ACC112 (cell line): ENCODE data around the gene TLCD5.

Experiments
- H2AFZ ChIP-seq: fragments of 200-600 bp; sonication (generic); one replicate; pipeline ENCODE4 v1.6.0; 2017; ENCODE audit warnings: antibody characterized with exemption, low read length; ENCODE audit not compliant: unreplicated experiment
- H3K27ac ChIP-seq: fragments of 200-600 bp; sonication (generic); 2 replicates; pipeline ENCODE4 v1.5.1; 2014; ENCODE audit warnings: low read depth, mild to moderate bottlenecking, antibody characterized with exemption, low read length, moderate library complexity
- H3K27me3 ChIP-seq: fragments of 200-600 bp; sonication (generic); 2 replicates; pipeline ENCODE4 v1.6.1; 2014; ENCODE audit warnings: mild to moderate bottlenecking, antibody characterized with exemption, low read length, moderate library complexity, mixed read lengths; ENCODE audit not compliant: insufficient read depth
- H3K36me3 ChIP-seq: fragments of 200-600 bp; sonication (generic); 2 replicates; pipeline ENCODE4 v1.6.1; 2016; ENCODE audit warnings: mild to moderate bottlenecking, antibody characterized with exemption, low read length, moderate library complexity, mixed read lengths; ENCODE audit not compliant: insufficient read depth
- H3K4me1 ChIP-seq: fragments of 200-600 bp; sonication (generic); one replicate; pipeline ENCODE4 v1.6.1; 2016; ENCODE audit warnings: low read length, mixed read lengths; ENCODE audit not compliant: insufficient read depth, unreplicated experiment, control insufficient read depth
- H3K4me3 ChIP-seq: fragments of 200-600 bp; sonication (generic); 2 replicates; pipeline ENCODE4 v1.5.1; 2014; ENCODE audit warnings: mild to moderate bottlenecking, low read depth, low read length
- H3K79me2 ChIP-seq: fragments of 200-600 bp; sonication (generic); one replicate; pipeline ENCODE4 v1.6.0; 2016; ENCODE audit warnings: low read length; ENCODE audit not compliant: control insufficient read depth, unreplicated experiment, insufficient read depth

Gene TLCD5

DNA sequence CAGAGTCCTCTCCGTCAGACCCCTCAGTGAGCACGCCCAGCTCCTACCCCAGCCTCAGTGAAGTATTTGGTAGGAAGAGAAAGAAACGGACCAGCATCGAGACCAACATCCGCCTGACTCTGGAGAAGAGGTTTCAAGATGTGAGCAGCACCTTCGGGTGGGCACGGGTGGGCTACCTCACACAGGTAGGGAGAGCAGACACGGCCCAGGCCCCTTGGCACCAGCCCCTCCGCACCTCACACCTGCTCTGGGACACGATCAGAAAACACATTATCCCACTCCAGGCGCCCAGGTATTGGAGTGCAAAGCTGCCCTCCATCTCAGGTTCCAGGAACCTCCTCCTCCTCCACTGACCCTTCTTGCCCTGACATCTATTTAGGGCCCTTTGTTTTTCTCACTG is 17.6 kb upstream of the TLCD5 start:
- Histone ChIP-seq H3K36me3 (no peaks in the 10 kb centered on the region), H3K4me1 (peaks cover 11% of the 10 kb centered on the region), H3K27me3 (peaks cover 13% of the 10 kb centered on the region), H3K27ac (no peak overlapping the region), H3K4me3 (no peak overlapping the region), H3K79me2 (no peaks in the 10 kb centered on the region), H2AFZ (no peak overlapping the region)

DNA sequence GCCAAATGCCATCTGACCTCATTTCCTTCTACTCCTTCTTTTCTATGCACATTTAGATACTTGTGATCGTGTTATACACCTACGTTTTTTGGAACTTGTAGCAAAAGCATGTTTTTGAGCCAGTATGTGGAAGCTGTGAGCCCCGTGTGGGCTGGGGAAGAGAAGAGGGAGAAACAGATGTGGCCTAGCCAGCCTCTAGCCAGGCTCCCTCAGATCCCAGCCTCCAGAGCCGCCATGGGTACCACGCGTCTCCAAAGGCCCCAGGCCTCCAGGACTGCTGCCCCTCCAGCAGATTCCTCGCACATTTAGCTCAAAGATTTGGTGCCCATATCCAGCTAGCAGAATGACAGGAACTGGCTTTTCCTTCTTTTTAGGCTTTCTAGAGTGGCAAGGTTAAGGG is 17.0 kb upstream of the TLCD5 start:
- peaks cover 11% of the 10 kb centered on the region for H3K4me1 ChIP-seq

DNA sequence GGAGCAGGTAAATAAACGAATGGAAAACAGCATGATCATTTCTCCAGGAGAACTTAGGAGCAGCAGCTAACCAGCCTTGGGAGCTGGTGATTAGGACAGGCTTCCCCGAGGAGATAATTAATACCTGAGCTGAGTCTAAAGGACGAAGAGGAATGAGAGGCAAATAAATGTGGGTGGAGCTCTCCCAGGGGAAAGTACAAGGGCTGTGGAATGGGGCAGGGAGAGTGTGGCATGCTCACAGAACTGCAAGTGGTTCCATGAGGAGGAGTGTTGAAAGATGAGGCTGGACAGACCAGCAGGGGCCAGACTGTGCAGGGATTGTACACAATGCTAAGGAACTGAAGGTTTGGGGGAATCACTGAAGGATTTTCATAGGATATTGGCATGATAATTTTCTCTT is 14.2 kb upstream of the TLCD5 start:
- Histone ChIP-seq H3K4me1 (peaks cover 11% of the 10 kb centered on the region), H3K4me3 (no peak overlapping the region), H3K27me3 (peaks cover 13% of the 10 kb centered on the region), H3K36me3 (no peaks in the 10 kb centered on the region), H3K27ac (no peak overlapping the region), H2AFZ (no peak overlapping the region), H3K79me2 (no peaks in the 10 kb centered on the region)

More for the DNA sequence above, 17.0 kb upstream of the TLCD5 start:
- no peaks in the 10 kb centered on the region for H3K79me2 ChIP-seq
- peaks cover 13% of the 10 kb centered on the region for H3K27me3 ChIP-seq
- H3K4me3 ChIP-seq: no peak overlapping the region
- H3K27ac ChIP-seq: no peak overlapping the region
- H3K36me3 ChIP-seq: no peaks in the 10 kb centered on the region
- no peak overlapping the region for H2AFZ ChIP-seq

DNA sequence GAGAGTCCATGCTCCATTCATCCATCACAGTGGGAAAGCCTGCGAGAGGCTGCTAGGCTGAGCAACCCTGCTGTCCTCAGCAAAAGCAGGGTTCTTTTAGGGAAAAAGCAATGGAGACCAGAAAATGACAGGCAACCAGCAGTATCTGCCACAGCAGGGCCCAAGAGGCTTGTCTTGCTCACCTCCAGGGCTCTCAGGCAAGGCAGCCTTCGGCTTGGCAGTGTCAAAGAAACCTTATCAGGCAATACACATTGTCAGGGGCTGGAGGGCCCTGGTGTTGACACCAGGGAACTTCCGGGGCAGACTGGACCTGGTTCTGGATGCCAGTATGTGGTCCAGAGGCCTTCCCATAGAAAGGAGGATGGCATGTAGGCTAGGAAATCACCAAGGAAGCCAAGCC is 10.2 kb upstream of the TLCD5 start:
- H3K4me3 ChIP-seq: no peak overlapping the region
- no peaks in the 10 kb centered on the region for H3K79me2 ChIP-seq
- no peaks in the 10 kb centered on the region for H3K36me3 ChIP-seq
- H3K27me3 ChIP-seq: peaks cover 13% of the 10 kb centered on the region
- H3K27ac ChIP-seq: no peak overlapping the region
- no peak overlapping the region for H2AFZ ChIP-seq
- peaks cover 11% of the 10 kb centered on the region for H3K4me1 ChIP-seq

DNA sequence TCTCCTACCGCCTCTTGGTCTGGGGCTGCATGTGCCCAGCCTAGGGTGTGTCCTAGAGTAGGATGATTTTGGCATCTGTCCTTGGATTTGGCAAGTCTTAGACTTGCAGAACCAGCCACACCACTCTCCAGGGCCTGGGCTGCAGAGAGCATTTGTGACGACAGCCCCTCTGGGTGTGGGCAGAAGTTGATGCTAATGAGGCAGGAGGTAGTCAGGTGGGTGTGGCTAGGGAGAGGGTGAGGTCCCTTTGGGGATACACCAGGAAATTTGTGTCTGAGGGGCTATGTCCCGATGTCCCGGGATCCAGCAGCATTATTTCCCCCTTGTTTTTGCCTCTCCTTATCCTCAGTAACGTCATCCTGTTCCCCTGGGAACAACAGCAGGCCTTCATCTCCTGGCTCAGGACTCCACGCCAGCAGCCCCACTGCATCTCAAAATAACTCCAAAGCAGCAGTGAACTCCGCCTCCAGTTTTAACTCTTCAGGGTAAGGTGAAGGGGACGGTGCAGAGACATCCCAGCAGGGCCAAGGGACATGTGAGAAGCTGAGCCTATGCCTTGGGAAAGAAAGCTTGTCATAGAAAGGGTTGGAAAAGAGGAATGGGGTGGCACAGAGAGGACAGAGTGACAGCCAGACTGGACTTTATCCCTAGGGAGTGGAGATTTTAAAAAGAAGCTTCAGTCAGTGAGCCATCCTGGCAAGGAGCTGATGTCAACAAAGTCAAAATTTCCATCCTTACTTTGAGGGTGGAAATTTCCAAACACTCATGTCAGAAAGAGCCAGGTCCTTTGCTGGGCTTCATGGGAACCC is 8.0 kb upstream of the TLCD5 start:
- no peaks in the 10 kb centered on the region for H3K79me2 ChIP-seq
- H3K4me3 ChIP-seq: no peak overlapping the region
- no peak overlapping the region for H3K27ac ChIP-seq
- peaks cover 11% of the 10 kb centered on the region for H3K4me1 ChIP-seq
- H3K36me3 ChIP-seq: no peaks in the 10 kb centered on the region
- H3K27me3 ChIP-seq: no peaks in the 10 kb centered on the region; the same call in 1 of the 2 replicates
- peak overlapping the region; percentile 17 for H2AFZ ChIP-seq

DNA sequence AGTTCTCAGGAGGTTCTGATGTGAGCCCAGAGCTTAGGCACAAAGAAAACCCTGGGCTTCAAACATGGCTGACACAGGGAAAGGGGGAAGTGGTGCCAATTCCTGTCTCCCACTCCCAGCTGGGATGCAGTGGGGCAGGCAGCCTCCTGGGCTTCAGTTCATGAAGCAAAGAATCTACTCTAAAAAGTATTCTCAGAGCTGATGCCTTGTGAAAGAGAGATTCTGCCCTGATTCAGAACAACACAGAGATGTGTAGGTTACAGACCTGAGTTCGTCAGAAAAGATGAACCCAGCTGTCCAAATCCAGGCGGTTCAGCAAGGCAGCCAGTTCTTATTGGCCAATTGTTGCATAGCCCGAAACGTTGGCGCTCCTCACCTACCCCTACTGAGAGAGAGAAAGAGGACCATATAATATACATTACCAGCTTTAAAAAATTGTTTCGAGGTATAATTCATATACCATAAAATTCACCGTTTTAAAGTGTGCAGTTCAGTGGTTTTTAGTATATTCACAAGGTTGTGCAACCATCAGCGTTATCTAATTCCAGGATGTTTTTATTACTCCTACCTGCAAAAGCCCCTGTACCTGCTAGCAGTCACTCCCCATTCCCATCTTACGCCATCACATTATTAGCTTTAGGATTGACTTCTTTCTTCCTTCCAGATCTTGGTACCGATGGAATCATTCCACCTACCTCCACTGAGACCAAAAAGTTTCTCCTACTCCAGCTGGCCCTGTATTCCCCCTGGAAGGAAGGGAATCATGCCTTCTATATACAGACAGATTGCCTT is 7.2 kb upstream of the TLCD5 start:
- Histone ChIP-seq H3K79me2 (no peaks in the 10 kb centered on the region), H3K36me3 (no peaks in the 10 kb centered on the region), H3K4me1 (peaks cover 11% of the 10 kb centered on the region), H3K27me3 (no peaks in the 10 kb centered on the region; the same call in 1 of the 2 replicates), H3K4me3 (no peak overlapping the region), H2AFZ (no peak overlapping the region), H3K27ac (no peak overlapping the region)

DNA sequence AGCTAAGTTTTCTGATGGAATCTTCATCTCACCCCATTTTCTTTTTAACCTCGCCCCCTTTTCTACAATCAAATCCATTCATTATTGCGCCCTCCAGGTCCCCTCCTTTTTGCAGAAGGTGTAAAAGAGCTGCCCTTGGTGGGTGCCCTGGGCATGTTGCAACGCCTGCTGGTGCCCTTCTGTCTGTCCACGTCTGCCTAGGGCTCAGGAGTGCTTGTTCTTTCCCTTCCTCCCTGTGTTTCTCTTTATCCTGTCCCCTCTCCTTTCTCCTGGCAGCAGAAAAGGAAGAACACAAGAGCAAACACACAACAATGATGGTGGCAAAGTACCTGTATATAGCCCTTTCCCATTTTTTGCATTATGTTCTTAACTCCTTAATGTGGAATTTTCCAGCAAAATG is 6.2 kb upstream of the TLCD5 start:
- no peak overlapping the region for H3K4me3 ChIP-seq
- H3K79me2 ChIP-seq: no peaks in the 10 kb centered on the region
- no peak overlapping the region for H3K27ac ChIP-seq
- no peaks in the 10 kb centered on the region for H3K36me3 ChIP-seq
- no peak overlapping the region for H2AFZ ChIP-seq
- peaks cover 11% of the 10 kb centered on the region for H3K4me1 ChIP-seq
- no peaks in the 10 kb centered on the region; the same call in 1 of the 2 replicates for H3K27me3 ChIP-seq

DNA sequence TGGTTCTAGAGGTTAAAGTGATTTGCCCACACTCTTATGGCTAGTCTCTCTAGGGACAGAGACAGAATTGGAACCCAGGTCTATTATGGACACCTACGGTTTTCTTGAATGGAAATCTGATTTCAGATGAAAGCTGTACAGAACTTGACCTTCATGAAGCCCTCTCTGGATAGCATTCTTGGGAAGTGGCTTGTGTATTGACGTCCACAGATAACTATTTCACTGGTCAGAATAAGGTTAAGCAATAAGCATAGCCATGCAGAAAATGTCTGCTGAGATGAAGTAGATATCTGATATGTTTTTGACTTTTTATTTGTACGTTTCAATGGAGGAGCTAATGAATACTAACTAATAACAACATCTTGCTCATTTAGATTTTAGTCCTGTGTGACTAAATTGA is 1.1 kb downstream of the TLCD5 start:
- Histone ChIP-seq H2AFZ (peak overlapping the region; percentile 66), H3K4me3 (peak overlapping the region; percentile 94), H3K79me2 (peaks cover 27% of the 10 kb centered on the region), H3K36me3 (peaks cover 11% of the 10 kb centered on the region), H3K4me1 (peaks cover 41% of the 10 kb centered on the region), H3K27me3 (no peaks in the 10 kb centered on the region), H3K27ac (peak overlapping the region; percentile 81)

DNA sequence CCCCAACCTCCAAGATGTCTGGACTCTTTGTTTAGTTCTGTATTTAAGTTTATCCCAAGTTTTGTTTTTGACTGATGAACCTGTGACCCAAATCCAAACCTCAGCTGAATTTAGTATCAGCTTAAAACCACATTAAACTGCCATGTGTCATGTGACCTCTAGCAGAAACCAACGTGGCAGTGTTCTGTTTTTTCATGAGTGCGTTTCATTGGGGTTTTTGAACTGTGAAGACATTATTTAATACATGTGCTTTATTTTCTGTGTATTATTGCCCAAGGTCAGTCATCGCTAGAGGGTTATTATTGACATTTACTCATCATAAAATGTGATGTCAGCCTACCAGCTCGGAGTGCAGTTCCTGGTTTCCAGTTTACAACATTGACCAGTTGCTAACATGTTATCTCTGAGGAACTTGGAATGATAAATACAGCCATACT is 1.8 kb downstream of the TLCD5 start:
- peaks cover 47% of the 10 kb centered on the region for H3K4me1 ChIP-seq
- H3K4me3 ChIP-seq: peak overlapping the region; percentile 94
- peaks cover 27% of the 10 kb centered on the region for H3K79me2 ChIP-seq
- no peak overlapping the region for H2AFZ ChIP-seq
- H3K36me3 ChIP-seq: peaks cover 11% of the 10 kb centered on the region
- H3K27ac ChIP-seq: peak overlapping the region; percentile 81
- H3K27me3 ChIP-seq: no peaks in the 10 kb centered on the region

DNA sequence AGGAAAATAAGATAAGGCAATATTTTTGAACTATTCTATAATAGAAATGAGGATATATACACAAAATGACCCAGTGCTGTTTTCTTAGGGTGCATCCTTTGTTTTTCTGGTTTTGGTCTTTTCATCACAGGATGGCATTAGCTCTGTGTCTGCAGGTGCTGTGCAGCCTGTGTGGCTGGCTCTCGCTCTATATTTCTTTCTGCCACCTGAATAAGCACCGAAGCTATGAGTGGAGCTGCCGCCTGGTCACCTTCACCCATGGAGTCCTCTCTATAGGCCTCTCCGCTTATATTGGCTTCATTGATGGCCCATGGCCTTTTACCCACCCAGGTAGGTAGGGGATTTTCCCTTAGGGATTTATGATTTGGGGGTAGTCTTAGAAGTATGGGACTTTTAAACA is 2.2 kb downstream of the TLCD5 start:
- Histone ChIP-seq H3K27ac (peak overlapping the region; percentile 81), H3K27me3 (no peaks in the 10 kb centered on the region), H3K79me2 (peaks cover 27% of the 10 kb centered on the region), H3K4me3 (peak overlapping the region; percentile 94), H3K4me1 (peaks cover 52% of the 10 kb centered on the region), H3K36me3 (peaks cover 11% of the 10 kb centered on the region), H2AFZ (no peak overlapping the region)
